NT2/D1 (cell line): ENCODE data around the gene FSTL3.

Experiments used
- DNase-seq: peaks from one replicate; pipeline ENCODE4 v3.0.0-alpha.2; 2011; ENCODE audit warnings: low read depth, low spot score
- H3K27me3 ChIP-seq: 2 replicates; pipeline ENCODE4 v1.6.0; 2011; ENCODE audit warnings: mild to moderate bottlenecking; ENCODE audit not compliant: insufficient read length, insufficient read depth
- H3K36me3 ChIP-seq: 2 replicates; pipeline ENCODE4 v1.6.1; 2011; ENCODE audit warnings: mild to moderate bottlenecking, low read length, mixed read lengths; ENCODE audit not compliant: insufficient read depth, insufficient read length
- H3K4me1 ChIP-seq: 2 replicates; pipeline ENCODE4 v1.5.1; 2011; ENCODE audit not compliant: insufficient read depth, insufficient read length
- H3K4me3 ChIP-seq: 2 replicates; pipeline ENCODE4 v1.5.1; 2011; ENCODE audit warnings: low read depth; ENCODE audit not compliant: insufficient read length
- H3K9ac ChIP-seq: 2 replicates; pipeline ENCODE4 v1.6.0; 2011; ENCODE audit warnings: low read depth; ENCODE audit not compliant: insufficient read length
- H3K9me3 ChIP-seq: 2 replicates; pipeline ENCODE4 v1.5.1; 2011; ENCODE audit warnings: mild to moderate bottlenecking, low read length; ENCODE audit not compliant: insufficient read depth
- SUZ12 ChIP-seq: IDR thresholded peaks from 2 replicates; pipeline ENCODE4 v1.6.1; 2011; ENCODE audit not compliant: insufficient read length, insufficient read depth; ENCODE audit errors: extremely low read depth
- YY1 ChIP-seq: IDR thresholded peaks from 2 replicates; pipeline ENCODE4 v1.6.1; 2011; ENCODE audit not compliant: insufficient read length, insufficient read depth
- ZNF274 ChIP-seq: IDR thresholded peaks from 2 replicates; pipeline ENCODE4 v1.6.1; 2011; ENCODE audit warnings: mild to moderate bottlenecking, low read depth, low read length

FSTL3 gene

GRCh38 chr19:658916-659839, 17.0 kb upstream of the FSTL3 start:
- TF ChIP-seq SUZ12 = no peak
- TF ChIP-seq ZNF274 = no peak
- TF ChIP-seq YY1 = no peak
- Histone ChIP-seq H3K9ac (peak overlapping the region; percentile 64), H3K4me3 (no peak overlapping the region), H3K4me1 (peaks cover 44% of the 10 kb centered on the region), H3K27me3 (no peaks in the 10 kb centered on the region), H3K36me3 (peaks cover 73% of the 10 kb centered on the region), H3K9me3 (peaks cover 8% of the 10 kb centered on the region; the same call in 1 of the 2 replicates)
- DNase-seq = no peak

- H3K9me3 ChIP-seq = peaks cover 8% of the 10 kb centered on the region; the same call in 1 of the 2 replicates
- peak overlapping the region; percentile 99 for H3K9ac ChIP-seq
Measured at GRCh38 chr19:660793-661426, 15.3 kb upstream of the FSTL3 start.

GRCh38 chr19:661427-662196, 14.6 kb upstream of the FSTL3 start:
- no peak for TF ChIP-seq SUZ12
- TF ChIP-seq ZNF274 = no peak
- peaks cover 40% of the 10 kb centered on the region for H3K4me1 ChIP-seq
- peaks cover 54% of the 10 kb centered on the region for H3K36me3 ChIP-seq
- peak overlapping the region; percentile 96 for H3K4me3 ChIP-seq
- no peak for DNase-seq
- H3K9ac ChIP-seq = peak overlapping the region; percentile 99
- H3K27me3 ChIP-seq = peaks cover 2% of the 10 kb centered on the region
- H3K9me3 ChIP-seq = peaks cover 8% of the 10 kb centered on the region; the same call in 1 of the 2 replicates

More at GRCh38 chr19:660793-661426, 15.3 kb upstream of the FSTL3 start:
- H3K27me3 ChIP-seq = peaks cover 2% of the 10 kb centered on the region
- peaks cover 40% of the 10 kb centered on the region for H3K4me1 ChIP-seq
- H3K36me3 ChIP-seq = peaks cover 57% of the 10 kb centered on the region
- H3K4me3 ChIP-seq = peak overlapping the region; percentile 96
- TF ChIP-seq SUZ12 (no peak), YY1 (no peak), ZNF274 (no peak)
- DNase-seq = no peak

- Histone ChIP-seq H3K4me1 (peaks cover 36% of the 10 kb centered on the region), H3K4me3 (peak overlapping the region; percentile 96)
- DNase-seq = no peak
Measured at GRCh38 chr19:662207-662961, 13.8 kb upstream of the FSTL3 start.

GRCh38 chr19:662962-663681, 13.1 kb upstream of the FSTL3 start, which contains the start of gene RNF126:
TSS of gene RNF126 (minus strand) at chr19:663214. CDS start at chr19:663121, 93 bp downstream.
- Histone ChIP-seq H3K4me1 (peaks cover 36% of the 10 kb centered on the region), H3K4me3 (peak within 1 kb of the TSS; percentile 96), H3K36me3 (peaks cover 40% of the 10 kb centered on the region), H3K9ac (peak within 1 kb of the TSS; percentile 99), H3K27me3 (peaks cover 2% of the 10 kb centered on the region), H3K9me3 (peaks cover 14% of the 10 kb centered on the region; the same call in 1 of the 2 replicates)
- peak; percentile 81 for DNase-seq
- TF ChIP-seq YY1 (no peak), ZNF274 (no peak)

More at GRCh38 chr19:662207-662961, 13.8 kb upstream of the FSTL3 start:
- H3K36me3 ChIP-seq = peaks cover 48% of the 10 kb centered on the region
- H3K27me3 ChIP-seq = peaks cover 2% of the 10 kb centered on the region
- peak overlapping the region; percentile 99 for H3K9ac ChIP-seq
- H3K9me3 ChIP-seq = peaks cover 11% of the 10 kb centered on the region; the same call in 1 of the 2 replicates
- TF ChIP-seq SUZ12 (no peak), ZNF274 (no peak), YY1 (no peak)

- Histone ChIP-seq H3K36me3 (peaks cover 34% of the 10 kb centered on the region), H3K9ac (peak overlapping the region; percentile 82), H3K9me3 (peaks cover 14% of the 10 kb centered on the region; the same call in 1 of the 2 replicates), H3K27me3 (peaks cover 2% of the 10 kb centered on the region), H3K4me1 (peaks cover 31% of the 10 kb centered on the region), H3K4me3 (peak overlapping the region; percentile 59)
- no peak for DNase-seq
- TF ChIP-seq ZNF274 (no peak), YY1 (no peak), SUZ12 (no peak)
Measured at GRCh38 chr19:663682-664117, 12.5 kb upstream of the FSTL3 start.
